NK-92 treated with Interleukin-12 subunit alpha and Interleukin-12 subunit beta, amount 100 ng/mL, for 24 hours (cell line): Measurements from ENCODE around the gene SRGAP3.

ENCODE experiments used
- DNase-seq: peaks from one replicate; lab custom pipeline; 2025; lab: John Stamatoyannopoulos, UW

Gene SRGAP3

GRCh38 chr3:9173445-9173844 lies 76.0 kb downstream of the SRGAP3 start:
- no peak for DNase-seq

DNA sequence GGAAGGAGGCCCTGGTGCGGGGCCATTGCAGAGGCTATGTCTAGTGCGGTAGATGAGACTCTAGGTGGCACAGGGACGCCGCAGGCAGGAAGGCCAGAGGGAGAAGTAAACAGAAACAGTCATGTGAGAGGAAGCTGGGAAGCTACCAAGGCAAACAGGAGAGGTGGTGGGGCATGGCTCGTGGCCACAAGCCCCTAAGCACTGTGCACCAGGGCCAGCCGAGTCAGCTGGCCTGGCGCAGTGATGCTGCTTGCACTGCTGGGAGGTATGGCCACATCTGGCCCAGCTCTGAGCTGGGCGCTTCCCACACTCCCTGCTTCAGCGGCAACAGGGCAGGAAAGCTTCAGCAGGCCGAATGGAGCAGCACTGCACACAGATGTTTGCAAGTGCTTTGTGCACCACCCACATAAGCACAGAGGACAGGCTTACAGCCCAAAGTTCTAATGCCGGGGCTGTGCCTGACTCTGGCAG lies 76.6 kb downstream of the SRGAP3 start:
- no peak for DNase-seq

- no peak for DNase-seq
Observed at GRCh38 chr3:9170851-9171160, 78.6 kb downstream of the SRGAP3 start.

DNA sequence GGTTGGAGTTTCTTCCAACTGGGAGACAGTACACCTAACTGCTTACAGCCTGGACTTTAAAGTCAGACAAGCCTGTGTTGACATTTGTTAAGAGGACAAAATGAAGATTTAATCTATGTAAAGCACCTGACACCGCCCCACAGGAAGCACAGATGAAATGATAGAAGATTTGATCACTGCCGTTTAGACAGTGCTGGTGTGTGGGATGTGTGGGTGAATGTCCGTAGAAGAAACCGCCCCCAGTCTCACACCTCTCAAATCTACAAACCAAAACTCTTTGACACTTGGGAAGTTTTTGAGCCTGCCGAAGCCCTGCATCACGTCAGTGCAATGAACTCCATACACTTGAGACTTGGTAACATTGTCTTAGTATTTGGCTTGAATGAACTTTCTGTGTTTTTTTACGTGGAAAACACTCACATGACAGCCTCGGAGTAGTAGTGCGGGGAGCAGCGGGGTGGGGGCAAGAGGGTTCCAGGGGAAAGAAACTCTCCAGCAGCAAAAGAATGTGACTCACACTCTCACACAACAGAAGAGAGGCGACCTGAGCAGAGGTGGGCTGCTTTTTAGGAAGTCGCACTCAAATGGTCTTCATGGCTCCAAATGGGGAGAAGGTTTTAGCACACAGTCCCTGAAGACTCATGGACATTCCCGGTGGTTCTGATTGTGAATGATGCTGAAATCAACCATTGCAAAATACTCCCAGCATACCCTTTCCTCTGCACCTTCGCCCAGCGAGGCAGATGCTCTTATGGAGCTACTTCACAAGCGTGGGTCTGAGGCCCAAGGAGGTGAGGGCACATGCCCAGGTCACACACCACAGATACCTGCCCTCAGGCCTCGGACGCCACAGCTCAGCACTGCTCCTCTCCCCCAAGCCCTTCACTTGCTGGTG lies 79.2 kb downstream of the SRGAP3 start:
- DNase-seq, result peak; percentile 15

GRCh38 chr3:9169326-9169725 lies 80.1 kb downstream of the SRGAP3 start:
- DNase-seq, result no peak

DNA sequence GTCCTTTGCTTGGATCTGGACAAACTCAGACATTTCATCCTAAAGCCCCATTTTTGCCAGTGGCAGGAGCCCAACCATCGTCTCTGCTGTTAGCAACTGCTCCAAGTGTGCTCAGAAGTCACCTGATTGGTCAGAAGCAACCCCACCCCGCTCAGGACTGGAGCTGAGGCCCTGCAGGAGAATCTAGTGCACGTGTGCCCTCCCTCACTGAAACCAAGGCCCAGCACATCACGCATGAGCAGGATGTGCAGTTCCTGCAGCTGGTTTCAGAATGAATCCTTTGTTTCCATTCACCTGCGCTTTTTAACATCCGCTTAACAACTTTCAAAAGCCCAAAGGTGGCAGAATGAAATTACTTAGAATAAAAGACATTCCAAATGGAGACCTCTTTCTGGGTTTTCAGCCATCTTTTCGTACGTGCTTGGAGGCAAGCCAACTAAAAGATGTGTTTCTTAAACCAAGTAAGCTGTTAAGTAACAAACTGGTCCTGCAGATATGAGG lies 81.2 kb downstream of the SRGAP3 start:
- peak; percentile 7 for DNase-seq

- DNase-seq, result no peak
Observed at GRCh38 chr3:9167222-9167621, 82.2 kb downstream of the SRGAP3 start.

- no peak for DNase-seq
Observed at GRCh38 chr3:9165421-9165820, 84.0 kb downstream of the SRGAP3 start.

DNA sequence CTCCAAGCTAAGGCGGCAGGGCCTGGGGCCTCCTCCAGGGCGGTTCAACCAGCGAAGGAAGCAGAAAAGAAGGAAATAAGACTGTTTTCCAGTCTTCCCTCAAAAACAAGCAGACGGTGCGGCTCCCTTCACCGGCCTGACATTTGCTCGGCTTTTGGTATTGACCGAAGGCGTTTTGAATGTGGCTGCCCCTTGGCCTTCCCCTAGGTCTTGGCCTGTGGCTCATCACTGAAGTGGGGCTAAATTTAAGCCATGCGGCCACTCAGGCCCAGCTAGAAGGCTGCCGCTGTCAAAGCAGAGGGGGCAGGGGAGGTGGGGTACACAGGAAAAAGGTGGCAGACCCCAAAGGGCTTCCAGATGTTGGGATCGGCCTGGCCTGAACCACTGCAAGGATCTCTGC lies 86.2 kb downstream of the SRGAP3 start:
- no peak for DNase-seq

- no peak for DNase-seq
Observed at GRCh38 chr3:9161811-9162210, 87.6 kb downstream of the SRGAP3 start.

DNA sequence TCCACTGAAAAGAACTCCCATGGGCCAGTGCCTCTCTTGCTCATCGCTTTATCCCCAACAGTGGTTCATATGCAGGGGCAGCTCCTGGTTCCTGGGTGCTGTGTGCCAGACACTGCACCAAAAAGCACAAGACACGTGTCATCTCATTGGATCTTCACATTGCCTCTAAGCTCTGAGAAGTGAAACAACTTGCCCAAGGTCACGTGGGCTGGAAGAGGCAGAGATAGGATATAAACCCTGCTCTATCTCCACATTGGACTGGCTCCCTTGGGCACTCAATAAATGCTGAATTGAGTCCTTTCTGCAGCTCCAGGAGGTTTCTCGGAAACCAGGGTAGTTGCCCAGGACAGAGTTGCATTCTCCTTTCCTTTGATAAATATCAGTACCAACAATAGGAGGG lies 88.1 kb downstream of the SRGAP3 start:
- no peak for DNase-seq

- no peak for DNase-seq
Observed at GRCh38 chr3:9158865-9159630, 90.4 kb downstream of the SRGAP3 start.

DNA sequence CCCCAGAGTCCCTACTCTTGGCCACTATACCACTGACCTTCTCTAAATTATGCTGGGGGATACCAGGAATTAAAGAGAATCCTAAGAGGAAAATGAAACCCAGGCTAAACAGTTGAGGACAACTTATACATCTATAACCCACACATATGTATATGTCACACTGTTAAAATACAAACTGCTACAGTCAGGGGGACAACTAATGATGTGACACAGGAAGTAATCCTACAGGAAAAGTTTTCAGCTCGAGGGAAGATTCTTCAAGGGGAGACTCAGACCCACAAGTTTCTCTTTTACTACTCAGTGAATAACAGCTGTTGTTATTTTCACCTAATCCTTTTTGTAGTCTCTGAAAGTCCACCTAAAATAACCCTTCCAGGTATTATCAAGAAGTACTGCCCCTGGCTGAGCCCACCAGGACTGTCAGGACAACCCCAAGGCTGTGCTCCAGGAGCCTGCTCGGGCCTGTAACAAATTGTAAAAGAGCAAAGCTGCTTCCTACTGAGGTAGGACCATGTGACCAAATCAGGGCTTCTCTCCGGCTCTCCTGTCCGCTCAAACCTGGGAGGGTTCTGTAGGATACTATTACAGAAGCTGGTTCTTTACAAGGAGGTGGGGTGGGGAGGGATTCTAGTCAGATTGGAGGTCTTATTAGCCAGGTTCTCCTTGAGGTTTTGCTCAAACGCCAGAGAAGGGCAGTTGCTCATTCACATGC lies 91.6 kb downstream of the SRGAP3 start:
- no peak for DNase-seq

DNA sequence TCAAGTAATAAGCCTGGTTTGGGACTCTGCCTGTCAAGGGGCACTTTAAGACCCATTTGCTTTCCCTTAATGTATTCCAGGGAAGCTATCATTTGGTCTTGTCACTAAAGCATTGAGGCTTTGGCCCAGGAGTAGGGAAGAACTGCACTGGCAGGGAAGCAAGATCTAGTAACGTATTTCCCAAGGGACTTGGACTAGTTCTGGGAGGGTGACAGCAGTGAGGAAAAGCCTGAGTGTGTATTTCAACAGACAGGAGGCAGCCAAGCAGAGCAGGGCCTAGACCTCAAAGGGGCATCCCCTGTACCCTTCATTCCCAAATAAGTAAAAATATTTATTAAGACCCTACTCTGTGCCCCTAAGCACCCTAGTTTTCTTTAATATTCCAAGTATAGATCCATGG lies 92.8 kb downstream of the SRGAP3 start:
- no peak for DNase-seq

- no peak for DNase-seq
Observed at GRCh38 chr3:9155028-9155427, 94.4 kb downstream of the SRGAP3 start.

DNA sequence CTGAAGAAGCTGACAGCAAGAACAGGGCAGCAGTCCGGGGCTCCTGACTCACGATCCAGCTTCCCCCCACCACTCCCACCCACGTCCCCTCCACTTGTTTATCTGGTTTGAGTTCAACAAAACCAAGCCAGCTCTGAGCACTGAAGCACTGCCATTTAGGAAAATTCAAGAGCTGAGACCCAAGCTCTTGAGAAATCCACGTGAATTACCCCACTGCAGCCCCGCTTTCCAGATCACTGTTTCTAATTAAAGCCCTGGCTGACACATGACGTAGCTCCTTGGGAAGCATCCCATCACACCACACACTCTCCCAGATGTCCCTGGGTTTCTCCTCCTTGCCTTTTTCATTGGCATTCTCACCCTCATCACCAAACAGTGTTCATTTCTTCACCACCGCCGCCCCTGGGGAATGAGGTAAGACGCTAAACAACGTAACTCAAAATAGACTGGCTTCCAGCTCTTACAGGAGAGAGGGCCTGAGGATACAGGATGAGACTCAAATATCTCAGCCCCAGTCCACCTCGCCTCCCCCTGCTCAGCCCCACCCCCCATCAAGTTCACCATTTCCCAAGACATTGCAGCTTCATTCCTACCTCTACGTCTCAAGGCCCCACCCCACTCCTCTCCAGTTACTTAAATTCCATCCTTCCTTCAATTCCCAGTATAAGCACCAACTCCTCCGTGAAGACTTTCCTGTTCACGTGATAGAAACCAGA lies 95.4 kb downstream of the SRGAP3 start:
- no peak for DNase-seq

DNA sequence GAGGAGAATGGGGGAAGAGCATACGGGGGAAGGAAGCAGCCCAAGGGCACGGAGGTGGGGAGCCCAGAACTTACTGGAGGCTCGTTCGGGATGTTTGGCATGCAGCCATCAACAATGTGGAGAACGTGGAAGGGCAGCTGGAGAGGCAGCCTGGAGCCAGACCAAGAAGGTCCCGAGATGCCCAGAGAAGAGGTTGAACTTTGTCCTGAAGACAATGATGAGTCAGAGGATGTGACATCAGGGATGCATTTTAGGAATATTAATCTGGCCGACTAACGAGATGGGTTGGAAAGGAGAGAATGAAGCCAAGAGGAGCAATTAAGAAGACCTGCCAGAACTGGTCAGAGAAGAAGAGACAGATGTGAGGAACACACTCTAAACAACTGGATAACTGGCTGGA lies 98.2 kb downstream of the SRGAP3 start:
- DNase-seq, result no peak

DNA sequence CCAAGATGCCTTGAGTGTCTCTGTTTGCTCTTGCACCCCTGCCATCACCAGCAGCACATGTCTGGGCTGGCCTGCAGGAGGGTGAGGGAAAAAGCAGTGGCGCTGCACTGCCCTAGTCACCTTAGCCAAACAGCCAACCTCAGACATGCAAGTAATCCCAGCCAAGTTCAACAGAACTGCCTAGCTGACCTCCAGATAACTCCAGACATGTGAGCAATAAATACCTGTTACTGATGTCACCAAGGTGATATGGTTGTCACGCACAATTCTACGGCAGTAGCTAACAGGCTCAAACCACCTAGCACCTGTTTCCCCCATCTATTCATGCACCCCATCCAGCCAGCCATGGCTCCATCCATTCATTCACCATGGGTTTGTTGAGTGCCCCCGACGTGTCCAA lies 99.9 kb downstream of the SRGAP3 start:
- DNase-seq, result no peak

GRCh38 chr3:9147896-9148266 lies 101.6 kb downstream of the SRGAP3 start:
- no peak for DNase-seq

DNA sequence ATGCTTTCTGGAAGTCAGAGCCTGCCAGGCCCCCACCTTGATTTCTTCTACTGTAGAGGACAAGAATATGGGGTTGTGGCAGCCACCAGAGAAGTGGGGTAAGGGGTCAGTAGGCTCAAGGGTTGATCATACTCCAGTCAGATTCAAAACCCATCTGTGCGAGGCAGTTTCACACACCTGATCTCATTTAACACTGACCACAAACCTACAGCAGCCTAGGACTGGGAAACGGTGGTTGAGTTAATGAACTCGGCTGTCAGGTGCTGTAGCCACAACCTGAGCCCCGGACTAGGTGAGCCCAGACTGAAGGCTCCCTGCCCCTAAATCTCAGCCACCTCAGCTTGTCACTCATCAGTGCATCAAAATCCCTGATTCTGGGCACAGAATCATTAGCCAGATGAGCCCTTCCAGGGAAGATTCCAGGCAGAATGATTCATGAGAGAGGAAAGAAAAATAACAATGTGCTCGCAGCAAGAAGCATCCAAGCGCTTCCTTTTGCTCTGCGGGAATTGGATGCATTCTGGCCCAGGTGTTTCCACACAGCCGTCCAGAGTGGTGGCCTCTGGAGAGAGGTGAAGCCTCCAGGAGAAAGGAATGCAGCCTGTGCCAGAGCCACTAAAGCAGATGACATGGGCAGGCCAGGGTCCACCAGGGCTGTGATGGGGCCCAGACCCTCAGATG lies 102.1 kb downstream of the SRGAP3 start:
- no peak for DNase-seq

- no peak for DNase-seq
Observed at GRCh38 chr3:9146367-9147071, 102.9 kb downstream of the SRGAP3 start.
